Measurements from ENCODE around the gene IFI27.
A peak's percentile ranks its signal among the peaks of the same experiment; 100 is the strongest.
"Not testable (repeated sequence)": the region's sequence is repeated elsewhere in the genome, so short reads cannot be mapped to it uniquely, and the experiment has no call there.

The IFI27 gene

GRCh38 chr14:94110552-94111181 is at the start of gene IFI27:
Gene IFI27, plus strand, starts transcription at chr14:94110736.
- Mint-ChIP-seq H3K4me3 (no peak within 1 kb of the TSS), H3K9me3 (no peaks in the 10 kb centered on the region), H3K27ac (no peak within 1 kb of the TSS), H3K27me3 (peaks cover 22% of the 10 kb centered on the region), H3K36me3 (no peaks in the 10 kb centered on the region), H3K4me1 (peaks cover 15% of the 10 kb centered on the region)
- no peak for DNase-seq
- CTCF ChIA-PET: interaction anchor here (1.0 to 2.3 kb wide), 2 partner anchors 31 to 75 kb away, joined by 3 to 8 read pairs; no protein-coding TSS in a partner anchor

DNA sequence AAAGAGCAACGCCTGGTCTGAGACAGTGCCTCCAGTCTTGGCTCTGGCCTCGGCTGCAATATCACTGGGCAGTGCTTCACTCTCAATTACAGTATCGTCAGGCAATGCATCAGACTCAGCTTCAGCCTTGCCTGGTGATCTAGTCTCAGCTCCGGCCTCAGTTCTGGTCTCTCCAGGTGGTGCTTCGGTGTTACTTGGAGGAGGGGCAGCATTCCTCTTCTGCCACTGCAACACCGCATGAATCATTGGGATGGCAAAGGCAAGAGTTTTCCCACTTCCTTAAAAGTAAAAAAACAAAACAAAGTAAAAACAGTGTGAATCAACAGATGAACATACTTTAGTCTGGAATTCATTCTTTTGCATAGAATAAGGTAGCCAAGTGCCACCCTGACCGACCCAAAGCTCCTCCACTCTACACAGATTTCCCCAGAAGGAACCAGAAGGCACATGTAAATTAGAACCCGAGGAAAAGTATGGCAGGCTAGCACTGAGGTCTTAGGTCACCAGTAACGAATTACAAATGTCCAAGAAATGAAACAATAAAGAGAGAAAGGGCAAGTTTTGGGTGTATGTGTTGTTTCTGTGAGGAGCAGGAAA is 48.1 kb upstream of the IFI27 start:
- Mint-ChIP-seq H3K4me1 (peaks cover 34% of the 10 kb centered on the region), H3K9me3 (peaks cover 7% of the 10 kb centered on the region), H3K27me3 (no peaks in the 10 kb centered on the region), H3K27ac (no peak overlapping the region), H3K4me3 (no peak overlapping the region), H3K36me3 (peaks cover 78% of the 10 kb centered on the region)
- CTCF ChIA-PET: interaction anchor here (1.5 kb wide), 1 partner anchor 123 kb away, joined by 4 read pairs; no protein-coding TSS in a partner anchor
- DNase-seq: no peak

DNA sequence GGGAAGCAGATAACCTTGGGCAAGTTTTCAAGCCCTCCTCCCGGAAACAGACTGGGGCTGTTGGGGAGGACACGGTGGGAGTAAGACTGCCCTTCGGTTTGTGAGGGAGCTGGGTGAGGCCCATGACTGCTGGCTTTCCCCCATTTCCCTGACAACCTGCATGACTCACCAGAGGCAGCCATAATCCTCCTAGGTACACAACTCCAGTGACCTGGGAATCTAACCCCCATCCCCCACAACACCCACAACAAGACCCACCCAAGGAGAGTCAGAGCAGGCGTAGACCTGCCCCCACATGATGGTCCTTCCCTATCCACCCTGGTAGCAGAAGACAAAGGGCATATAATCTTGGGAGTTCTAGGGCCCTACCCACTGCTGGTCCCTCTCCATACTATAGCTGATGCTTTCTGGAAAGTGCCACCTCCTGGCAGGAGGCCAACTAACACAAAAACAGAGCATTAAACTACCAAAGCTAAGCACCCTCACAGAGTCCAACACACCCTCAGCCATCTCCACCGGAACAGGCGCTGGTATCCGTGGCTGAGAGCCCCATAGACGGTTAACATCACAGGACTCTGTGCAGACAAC is 44.4 kb upstream of the IFI27 start:
- Mint-ChIP-seq H3K4me1 (peaks cover 41% of the 10 kb centered on the region), H3K27ac (peak overlapping the region; percentile 21)
- CTCF ChIA-PET: interaction anchor here (1.1 to 2.7 kb wide), 2 partner anchors 13 to 30 kb away, joined by 3 to 8 read pairs; no protein-coding TSS in a partner anchor

DNA sequence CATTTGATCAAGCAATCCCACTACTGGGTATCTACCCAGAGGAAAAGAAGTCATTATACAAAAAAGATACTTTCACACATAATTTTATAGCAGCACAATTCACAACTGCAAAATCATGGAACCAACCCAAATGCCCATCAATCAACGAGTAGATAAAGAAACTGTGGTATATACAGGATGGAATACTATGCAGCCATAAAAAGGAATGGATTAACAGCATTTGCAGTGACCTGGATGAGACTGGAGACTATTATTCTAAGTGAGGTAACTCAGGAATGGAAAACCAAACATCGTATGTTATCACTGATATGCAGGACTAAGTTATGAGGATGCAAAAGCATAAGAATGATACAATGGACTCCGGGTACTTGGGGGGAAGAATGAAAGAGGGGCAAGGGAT is 38.5 kb upstream of the IFI27 start:
- H3K27me3 Mint-ChIP-seq, H3K27ac Mint-ChIP-seq, H3K4me3 Mint-ChIP-seq, CTCF ChIA-PET, DNase-seq: not testable (repeated sequence)
- peaks cover 88% of the 10 kb centered on the region for H3K36me3 Mint-ChIP-seq
- peaks cover 64% of the 10 kb centered on the region for H3K9me3 Mint-ChIP-seq
- H3K4me1 Mint-ChIP-seq: peaks cover 50% of the 10 kb centered on the region

More for the DNA sequence above, 44.4 kb upstream of the IFI27 start:
- H3K9me3 Mint-ChIP-seq: peaks cover 44% of the 10 kb centered on the region
- H3K27me3 Mint-ChIP-seq: no peaks in the 10 kb centered on the region
- no peak overlapping the region for H3K4me3 Mint-ChIP-seq
- no peak for DNase-seq
- peaks cover 80% of the 10 kb centered on the region for H3K36me3 Mint-ChIP-seq

GRCh38 chr14:94074534-94074933 is 36.0 kb upstream of the IFI27 start:
- Mint-ChIP-seq H3K9me3 (peaks cover 41% of the 10 kb centered on the region), H3K4me3 (no peak overlapping the region), H3K4me1 (peaks cover 55% of the 10 kb centered on the region), H3K36me3 (peaks cover 85% of the 10 kb centered on the region), H3K27ac (no peak overlapping the region), H3K27me3 (no peaks in the 10 kb centered on the region)
- DNase-seq: no peak
- CTCF ChIA-PET: no interaction called here

DNA sequence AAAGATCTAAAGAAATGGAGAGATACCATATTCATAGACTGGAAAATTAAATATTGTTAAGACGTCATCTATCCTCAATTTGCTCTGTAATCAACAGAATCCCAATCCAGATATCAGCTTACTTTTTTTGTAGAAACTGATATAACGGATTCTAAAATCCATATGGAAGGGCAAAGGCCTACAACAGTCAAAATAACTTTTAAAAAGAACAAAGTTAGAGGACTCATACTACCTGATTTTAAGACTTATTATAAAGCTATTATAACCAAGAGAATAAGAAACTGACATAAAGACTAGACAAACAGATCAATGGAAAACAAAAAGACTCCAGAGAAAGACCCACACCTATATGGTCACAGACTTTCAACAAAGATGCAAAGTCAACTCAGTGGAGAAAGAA is 35.5 kb upstream of the IFI27 start:
- Mint-ChIP-seq H3K4me1 (peaks cover 58% of the 10 kb centered on the region), H3K27me3 (no peaks in the 10 kb centered on the region)

GRCh38 chr14:94077111-94077821 is 33.3 kb upstream of the IFI27 start:
- H3K27ac Mint-ChIP-seq: no peak overlapping the region
- CTCF ChIA-PET: interaction anchor here (2.0 kb wide), 1 partner anchor 20 kb away, joined by 5 read pairs; no protein-coding TSS in a partner anchor
- peak overlapping the region; percentile 33 for H3K4me3 Mint-ChIP-seq
- H3K4me1 Mint-ChIP-seq: peaks cover 64% of the 10 kb centered on the region
- peaks cover 72% of the 10 kb centered on the region for H3K36me3 Mint-ChIP-seq
- H3K27me3 Mint-ChIP-seq: no peaks in the 10 kb centered on the region
- DNase-seq: no peak
- H3K9me3 Mint-ChIP-seq: peaks cover 17% of the 10 kb centered on the region

More for the DNA sequence above, 35.5 kb upstream of the IFI27 start:
- H3K36me3 Mint-ChIP-seq: peaks cover 84% of the 10 kb centered on the region
- no peak overlapping the region for H3K4me3 Mint-ChIP-seq
- CTCF ChIA-PET: no interaction called here
- no peak overlapping the region for H3K27ac Mint-ChIP-seq
- DNase-seq: no peak
- peaks cover 36% of the 10 kb centered on the region for H3K9me3 Mint-ChIP-seq

DNA sequence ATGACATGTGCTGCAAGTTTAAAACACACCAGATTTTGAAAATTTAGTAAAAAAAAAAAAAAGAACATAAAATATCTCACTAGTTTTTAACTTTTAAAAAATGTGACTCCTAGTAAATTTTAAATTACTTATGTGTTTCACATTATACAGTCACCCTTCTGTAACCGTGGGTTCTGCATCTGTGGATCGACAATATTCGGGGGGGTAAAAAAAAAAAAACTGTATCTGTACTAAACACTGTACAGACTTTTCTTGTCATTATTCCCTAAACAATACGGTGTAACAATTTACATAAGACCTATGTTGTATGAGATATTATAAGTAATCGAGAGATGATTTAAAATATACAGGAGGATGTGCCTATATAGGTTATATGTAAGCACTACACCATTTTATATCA is 32.7 kb upstream of the IFI27 start:
- Mint-ChIP-seq H3K9me3 (peaks cover 15% of the 10 kb centered on the region), H3K36me3 (peaks cover 71% of the 10 kb centered on the region), H3K4me1 (peaks cover 68% of the 10 kb centered on the region), H3K27me3 (no peaks in the 10 kb centered on the region), H3K27ac (no peak overlapping the region), H3K4me3 (peak overlapping the region; percentile 97)
- CTCF ChIA-PET: interaction anchor here (2.0 kb wide), 1 partner anchor 21 kb away, joined by 5 read pairs; no protein-coding TSS in a partner anchor
- DNase-seq: no peak

GRCh38 chr14:94079891-94080620 is 30.5 kb upstream of the IFI27 start:
- peak overlapping the region; percentile 97 for H3K4me3 Mint-ChIP-seq
- CTCF ChIA-PET: interaction anchor here (0.8 to 2.2 kb wide), 5 partner anchors 14 to 140 kb away, joined by 3 to 10 read pairs (median 8); no protein-coding TSS in a partner anchor
- H3K27ac Mint-ChIP-seq: peak overlapping the region; percentile 100
- H3K4me1 Mint-ChIP-seq: peaks cover 70% of the 10 kb centered on the region
- no peaks in the 10 kb centered on the region for H3K27me3 Mint-ChIP-seq
- no peak for DNase-seq
- H3K9me3 Mint-ChIP-seq: peaks cover 7% of the 10 kb centered on the region
- peaks cover 60% of the 10 kb centered on the region for H3K36me3 Mint-ChIP-seq

- DNase-seq: peak; percentile 98
- H3K4me3 Mint-ChIP-seq: peak within 1 kb of the TSS; percentile 97
- peaks cover 54% of the 10 kb centered on the region for H3K36me3 Mint-ChIP-seq
- no peaks in the 10 kb centered on the region for H3K9me3 Mint-ChIP-seq
- H3K27ac Mint-ChIP-seq: peak within 1 kb of the TSS; percentile 100
- H3K27me3 Mint-ChIP-seq: no peaks in the 10 kb centered on the region
- CTCF ChIA-PET: interaction anchor here (1.2 to 2.2 kb wide), 5 partner anchors 29 to 141 kb away, joined by 3 to 8 read pairs (median 4); no protein-coding TSS in a partner anchor
- H3K4me1 Mint-ChIP-seq: peaks cover 63% of the 10 kb centered on the region
Observed at GRCh38 chr14:94080621-94081385, 29.7 kb upstream of the IFI27 start, which contains the start of the genes DDX24 and IFI27L1. Gene DDX24, minus strand, starts transcription at chr14:94081202. Its CDS starts 1,460 bp downstream, at chr14:94079742. Gene IFI27L1, plus strand, starts transcription at chr14:94081310. Its CDS starts 15,628 bp downstream, at chr14:94096938.

GRCh38 chr14:94081386-94081820 is 29.1 kb upstream of the IFI27 start:
- H3K4me1 Mint-ChIP-seq: peaks cover 59% of the 10 kb centered on the region
- CTCF ChIA-PET: interaction anchor here (0.6 to 2.2 kb wide), 9 partner anchors 29 to 1089 kb away, joined by 3 to 8 read pairs (median 4); partner anchors contain the start of gene IFI27L2
- no peak for DNase-seq
- H3K4me3 Mint-ChIP-seq: peak overlapping the region; percentile 97
- H3K36me3 Mint-ChIP-seq: peaks cover 52% of the 10 kb centered on the region
- no peaks in the 10 kb centered on the region for H3K27me3 Mint-ChIP-seq
- peaks cover 2% of the 10 kb centered on the region for H3K9me3 Mint-ChIP-seq
- H3K27ac Mint-ChIP-seq: peak overlapping the region; percentile 100

- H3K36me3 Mint-ChIP-seq: peaks cover 12% of the 10 kb centered on the region
- peaks cover 2% of the 10 kb centered on the region for H3K9me3 Mint-ChIP-seq
- H3K27me3 Mint-ChIP-seq: no peaks in the 10 kb centered on the region
- no peak overlapping the region for H3K27ac Mint-ChIP-seq
- H3K4me1 Mint-ChIP-seq: peaks cover 5% of the 10 kb centered on the region
- no peak overlapping the region for H3K4me3 Mint-ChIP-seq
- CTCF ChIA-PET: no interaction called here
- DNase-seq: no peak
Observed at GRCh38 chr14:94087891-94088290, 22.6 kb upstream of the IFI27 start.

DNA sequence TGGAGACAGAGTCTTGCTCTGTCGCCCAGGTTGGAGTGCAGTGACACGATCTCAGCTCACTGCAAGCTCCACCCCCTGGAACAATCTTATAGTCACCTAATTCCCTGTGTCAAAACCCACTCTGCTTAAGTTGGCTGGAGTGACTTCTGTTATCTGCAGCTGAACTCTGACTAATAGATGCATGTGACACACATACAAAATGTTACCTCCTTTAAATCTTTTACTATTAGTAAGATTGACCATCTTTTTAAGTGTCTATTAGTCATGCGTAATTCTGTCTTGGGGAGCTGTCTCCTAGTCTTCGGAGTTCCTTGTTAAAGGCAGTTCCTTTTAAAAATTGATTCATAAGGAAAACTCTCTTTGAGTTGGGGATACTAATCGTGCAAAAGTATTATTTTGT is 22.0 kb upstream of the IFI27 start:
- no peaks in the 10 kb centered on the region for H3K4me1 Mint-ChIP-seq
- H3K27me3 Mint-ChIP-seq: no peaks in the 10 kb centered on the region
- no peak for DNase-seq
- peaks cover 2% of the 10 kb centered on the region for H3K9me3 Mint-ChIP-seq
- no peak overlapping the region for H3K27ac Mint-ChIP-seq
- no peak overlapping the region for H3K4me3 Mint-ChIP-seq
- peaks cover 8% of the 10 kb centered on the region for H3K36me3 Mint-ChIP-seq
- CTCF ChIA-PET: no interaction called here
